Panc1 (cell line): ENCODE data around the gene GTPBP4.

Experiments used
- CTCF ChIP-seq: fragments of 450-650 bp; IDR thresholded peaks from 2 replicates; pipeline ENCODE4 v1.5.1; 2017; ENCODE audit warnings: mild to moderate bottlenecking
- POLR2AphosphoS5 ChIP-seq: IDR thresholded peaks from 2 replicates; pipeline ENCODE4 v1.6.1; 2012; ENCODE audit warnings: mild to moderate bottlenecking, low read depth, low read length, moderate library complexity
- REST ChIP-seq, 2 experiments: IDR thresholded peaks; 2 replicates each; pipeline ENCODE4 v1.6.1; 2011 to 2012; ENCODE audit warnings: low read depth in 2 of 2, control low read depth in 1 of 2, low read length in 1 of 2, mild to moderate bottlenecking in 1 of 2, moderate library complexity in 1 of 2; ENCODE audit not compliant: insufficient read depth in 1 of 2
- SIN3A ChIP-seq: IDR thresholded peaks from 2 replicates; pipeline ENCODE4 v1.6.1; 2012; ENCODE audit warnings: low read depth, mild to moderate bottlenecking, low read length, moderate library complexity, borderline replicate concordance; ENCODE audit not compliant: insufficient read depth
- TCF7L2 ChIP-seq: IDR thresholded peaks from 2 replicates; pipeline ENCODE4 v1.6.1; 2011; ENCODE audit warnings: mild to moderate bottlenecking, low read depth, low read length, inconsistent platforms

GRCh38 chr10:978826-979421, 9.3 kb upstream of the GTPBP4 start:
- TF ChIP-seq CTCF (no peak), REST (IDR thresholded peaks at IDR 0.05; ENCODE audit: insufficient read depth in 1 of 2, low read depth in 2 of 2, low read length in 1 of 2) (no peak), POLR2AphosphoS5 (no peak), SIN3A (no peak), TCF7L2 (no peak)
